Embryonic facial prominence (tissue), 1 donor: ENCODE measurements around the gene SYNDIG1.

Source experiments
- DNase-seq: peaks from one replicate; pipeline ENCODE4 v3.0.0-alpha.2; 2016; ENCODE audit errors: extremely low spot score

The SYNDIG1 gene

GRCh38 chr20:24672886-24673677 lies 203.7 kb downstream of the SYNDIG1 start:
- no peak for DNase-seq

GRCh38 chr20:24673678-24674570 lies 204.5 kb downstream of the SYNDIG1 start:
- DNase-seq, result no peak

GRCh38 chr20:24674921-24675605 lies 205.6 kb downstream of the SYNDIG1 start:
- DNase-seq, result no peak

- no peak for DNase-seq
Measured at GRCh38 chr20:24675651-24676352, 206.4 kb downstream of the SYNDIG1 start.

- no peak for DNase-seq
Measured at GRCh38 chr20:24676353-24676977, 207.0 kb downstream of the SYNDIG1 start.

- DNase-seq, result no peak
Measured at GRCh38 chr20:24676978-24677370, 207.5 kb downstream of the SYNDIG1 start.

- no peak for DNase-seq
Measured at GRCh38 chr20:24677626-24678315, 208.3 kb downstream of the SYNDIG1 start.

- no peak for DNase-seq
Measured at GRCh38 chr20:24678351-24679106, 209.1 kb downstream of the SYNDIG1 start.

GRCh38 chr20:24679448-24680047 lies 210.1 kb downstream of the SYNDIG1 start:
- no peak for DNase-seq

- DNase-seq, result no peak
Measured at GRCh38 chr20:24681634-24682495, 212.4 kb downstream of the SYNDIG1 start.

GRCh38 chr20:24682496-24682985 lies 213.1 kb downstream of the SYNDIG1 start:
- DNase-seq, result no peak

GRCh38 chr20:24683676-24684075 lies 214.2 kb downstream of the SYNDIG1 start:
- DNase-seq, result no peak

GRCh38 chr20:24684421-24684871 lies 215.0 kb downstream of the SYNDIG1 start:
- no peak for DNase-seq

- DNase-seq, result no peak
Measured at GRCh38 chr20:24684956-24685691, 215.7 kb downstream of the SYNDIG1 start.

- no peak for DNase-seq
Measured at GRCh38 chr20:24685736-24686135, 216.3 kb downstream of the SYNDIG1 start.

- DNase-seq, result no peak
Measured at GRCh38 chr20:24686156-24686555, 216.7 kb downstream of the SYNDIG1 start.

GRCh38 chr20:24690408-24690807 lies 221.0 kb downstream of the SYNDIG1 start:
- DNase-seq, result no peak
